Keratinocyte (primary cell): ENCODE results near the gene NDRG2.

Experiments
- EZH2 ChIP-seq: IDR thresholded peaks from one replicate; pipeline ENCODE4 v1.6.1; 2012; ENCODE audit warnings: inconsistent platforms, mild to moderate bottlenecking, low read length, moderate library complexity
- TF ChIP-seq, protein P1 (sequence below), 3 experiments: IDR thresholded peaks in 1 of 3; conservative IDR thresholded peaks in 1 of 3; optimal IDR thresholded peaks in 1 of 3; 2 replicates in 2 of 3; 3 replicates in 1 of 3; pipeline versions ENCODE3 to v1.5.1; 2011; ENCODE audit warnings: low read length in 3 of 3, mild to moderate bottlenecking in 3 of 3, moderate library complexity in 2 of 3, control low read depth in 1 of 3, inconsistent platforms in 1 of 3; ENCODE audit not compliant: insufficient read depth in 2 of 3; ENCODE audit errors: extremely low read depth in 1 of 3

DNA sequence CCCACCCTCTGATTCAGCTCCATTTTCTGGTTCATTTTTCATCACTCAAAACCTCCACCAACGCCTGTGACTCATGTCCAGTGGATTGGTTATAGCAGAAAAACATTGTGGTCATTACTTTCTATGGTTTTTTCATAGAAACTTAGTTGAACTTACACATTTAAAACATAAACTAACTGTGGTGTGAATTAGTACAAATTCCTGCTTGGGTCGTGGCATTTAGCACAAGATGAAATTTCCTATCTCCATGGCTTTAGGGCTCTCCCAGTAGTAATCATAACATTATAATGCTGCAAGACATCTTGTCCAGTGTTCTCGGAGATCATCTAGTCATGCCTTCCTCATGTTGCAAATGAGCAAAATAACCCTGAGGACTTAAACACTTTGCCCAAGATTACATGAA, 24.4 kb upstream of the NDRG2 start:
- TF ChIP-seq, protein P1, sequence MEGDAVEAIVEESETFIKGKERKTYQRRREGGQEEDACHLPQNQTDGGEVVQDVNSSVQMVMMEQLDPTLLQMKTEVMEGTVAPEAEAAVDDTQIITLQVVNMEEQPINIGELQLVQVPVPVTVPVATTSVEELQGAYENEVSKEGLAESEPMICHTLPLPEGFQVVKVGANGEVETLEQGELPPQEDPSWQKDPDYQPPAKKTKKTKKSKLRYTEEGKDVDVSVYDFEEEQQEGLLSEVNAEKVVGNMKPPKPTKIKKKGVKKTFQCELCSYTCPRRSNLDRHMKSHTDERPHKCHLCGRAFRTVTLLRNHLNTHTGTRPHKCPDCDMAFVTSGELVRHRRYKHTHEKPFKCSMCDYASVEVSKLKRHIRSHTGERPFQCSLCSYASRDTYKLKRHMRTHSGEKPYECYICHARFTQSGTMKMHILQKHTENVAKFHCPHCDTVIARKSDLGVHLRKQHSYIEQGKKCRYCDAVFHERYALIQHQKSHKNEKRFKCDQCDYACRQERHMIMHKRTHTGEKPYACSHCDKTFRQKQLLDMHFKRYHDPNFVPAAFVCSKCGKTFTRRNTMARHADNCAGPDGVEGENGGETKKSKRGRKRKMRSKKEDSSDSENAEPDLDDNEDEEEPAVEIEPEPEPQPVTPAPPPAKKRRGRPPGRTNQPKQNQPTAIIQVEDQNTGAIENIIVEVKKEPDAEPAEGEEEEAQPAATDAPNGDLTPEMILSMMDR (optimal IDR thresholded peaks at IDR 0.05 in 1 of 3, IDR thresholded peaks at IDR 0.05 in 1 of 3, conservative IDR thresholded peaks at IDR 0.05 in 1 of 3; ENCODE audit: extremely low read depth in 1 of 3, insufficient read depth in 2 of 3, low read length in 3 of 3), result no peak
- TF ChIP-seq EZH2, result no peak
